Pulmonary artery endothelial cell (primary cell): ENCODE measurements around the gene NR4A3. TPM values are rescaled to one million over a fixed set of nuclear protein-coding genes. Genes with fewer than 3 reads are reported as not detected.

Experiments
- DNase-seq: peaks from one replicate; pipeline ENCODE4 v3.0.0-alpha.2; 2011; ENCODE audit warnings: low read depth, low spot score
- total RNA-seq: library from RNA; depleted of rRNA; stranded (reverse); fragments of >200 nt; gene quantifications from 2 replicates; pipeline ENCODE4 v1.2.3, GENCODE V29; 2014

The NR4A3 gene
- total RNA-seq, 1 donor from 2014 or later, result under 0.01 TPM

DNA sequence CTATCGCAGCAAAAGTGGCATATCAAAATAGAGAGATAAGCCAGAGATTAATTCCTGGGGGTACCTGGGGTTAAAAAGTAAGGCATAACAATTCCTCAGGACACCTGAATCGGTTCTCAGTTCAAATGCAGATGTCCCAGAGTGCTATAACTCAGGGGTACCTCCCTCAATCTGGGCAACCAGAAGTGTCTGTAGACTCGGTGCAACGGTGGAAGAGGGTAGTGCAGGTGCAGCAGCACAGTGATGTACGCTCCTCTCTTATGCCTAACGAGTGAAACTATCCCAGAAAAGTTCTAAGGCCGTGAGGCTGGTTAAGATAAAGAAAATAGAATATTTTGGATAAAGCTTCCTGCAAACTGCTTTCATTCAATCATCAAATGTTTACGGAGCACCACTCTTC, 7.9 kb upstream of the NR4A3 start:
- DNase-seq, result no peak

- no peak for DNase-seq
These were observed 7.3 kb upstream of the NR4A3 start for GRCh38 chr9:99814359-99814758.

- no peak for DNase-seq
These were observed 5.3 kb upstream of the NR4A3 start for GRCh38 chr9:99816392-99816791.

DNA sequence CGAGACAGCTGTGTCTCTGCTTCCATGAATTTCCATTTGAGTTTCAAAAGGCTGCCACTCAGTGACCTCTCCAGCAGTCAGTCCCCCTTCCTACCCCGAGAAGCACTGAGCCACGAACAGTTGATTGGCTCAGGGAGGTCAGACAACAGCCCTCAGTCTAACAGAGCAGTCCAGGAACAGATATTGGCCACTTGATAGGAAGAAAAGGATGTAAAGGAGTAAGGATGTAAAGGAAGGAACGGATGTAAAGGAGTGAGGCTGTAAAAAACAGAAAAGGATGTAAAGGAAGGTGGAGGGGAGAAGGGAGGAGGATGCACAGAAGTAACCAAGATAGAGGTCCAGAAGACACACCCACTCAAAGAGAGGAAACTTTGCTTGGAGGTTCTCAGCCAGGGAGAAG, 3.2 kb upstream of the NR4A3 start:
- DNase-seq, result no peak

DNA sequence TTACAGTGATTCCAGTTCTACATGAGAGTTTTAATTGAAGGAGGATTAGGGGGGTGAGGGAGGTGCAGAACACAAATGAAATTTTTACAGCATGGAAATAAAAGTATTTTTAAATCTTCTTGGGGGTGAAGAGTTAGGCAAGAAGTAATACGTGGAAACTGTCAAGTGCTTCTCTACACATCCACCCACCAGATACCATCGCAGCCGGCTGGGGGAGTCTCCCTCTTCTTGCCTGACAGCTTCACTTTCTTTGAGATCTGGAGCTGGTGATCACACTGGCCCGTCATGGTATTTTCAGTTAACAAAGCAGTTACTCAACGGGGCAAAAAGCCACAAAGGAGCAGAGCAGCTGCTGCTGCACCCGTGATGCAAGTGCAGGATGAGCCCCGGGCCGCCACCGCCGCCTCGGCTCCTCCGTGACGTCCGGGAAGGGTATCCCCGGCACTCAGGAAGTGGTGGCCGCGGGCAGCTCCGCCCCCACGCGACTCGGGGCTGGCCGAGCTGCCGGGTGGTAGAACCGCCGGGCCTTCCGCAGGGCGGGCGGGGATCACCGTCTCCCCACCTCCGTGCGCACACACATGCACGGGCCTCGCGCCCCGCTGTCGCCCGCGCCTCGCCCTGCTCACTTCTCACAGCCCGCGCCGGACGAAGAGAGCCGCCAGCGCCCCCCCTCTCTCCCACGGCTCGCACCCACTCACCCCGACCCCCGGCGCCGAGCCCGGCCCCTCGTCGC, 2.4 kb upstream of the NR4A3 start:
- DNase-seq, result no peak

DNA sequence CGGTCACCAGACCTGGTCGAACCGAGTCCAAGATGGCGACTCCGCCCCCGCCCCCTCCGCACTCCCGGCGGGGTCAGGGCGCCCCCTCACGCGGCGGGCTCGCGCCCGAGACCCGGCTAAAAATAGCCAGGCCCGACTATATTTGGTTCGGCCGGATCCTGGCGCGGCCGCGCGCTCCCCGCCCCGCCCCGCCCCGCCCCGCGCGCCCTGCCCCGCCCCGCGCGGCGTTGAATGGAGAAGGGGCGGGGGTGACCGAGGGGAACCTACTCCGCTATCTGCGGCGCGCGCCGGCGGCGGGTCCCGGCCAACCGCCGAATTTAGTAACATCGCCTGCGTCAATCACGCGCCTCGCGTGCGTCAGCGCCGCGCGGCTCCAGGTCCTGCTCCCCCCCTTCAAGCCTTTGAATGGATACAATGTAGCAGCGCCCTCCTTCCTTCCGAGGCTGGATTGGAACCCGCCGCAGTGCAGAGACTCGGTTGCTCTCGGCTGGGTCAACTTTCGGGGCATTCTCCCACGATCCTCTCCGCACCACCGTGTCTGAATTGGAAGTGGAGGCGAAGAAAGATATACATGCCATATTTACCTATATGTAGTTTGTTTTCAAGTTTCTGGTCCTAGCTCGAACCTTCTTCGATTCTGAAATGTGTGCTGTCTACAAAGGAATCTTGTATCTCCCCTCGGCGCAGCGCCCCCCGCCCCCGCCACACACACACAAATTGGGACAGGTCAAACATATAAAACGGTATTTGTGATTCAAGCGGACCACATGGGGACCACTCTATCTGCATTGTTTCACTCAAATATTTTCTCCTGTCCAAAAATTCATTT, 1.6 kb upstream of the NR4A3 start:
- DNase-seq, result peak; percentile 71

DNA sequence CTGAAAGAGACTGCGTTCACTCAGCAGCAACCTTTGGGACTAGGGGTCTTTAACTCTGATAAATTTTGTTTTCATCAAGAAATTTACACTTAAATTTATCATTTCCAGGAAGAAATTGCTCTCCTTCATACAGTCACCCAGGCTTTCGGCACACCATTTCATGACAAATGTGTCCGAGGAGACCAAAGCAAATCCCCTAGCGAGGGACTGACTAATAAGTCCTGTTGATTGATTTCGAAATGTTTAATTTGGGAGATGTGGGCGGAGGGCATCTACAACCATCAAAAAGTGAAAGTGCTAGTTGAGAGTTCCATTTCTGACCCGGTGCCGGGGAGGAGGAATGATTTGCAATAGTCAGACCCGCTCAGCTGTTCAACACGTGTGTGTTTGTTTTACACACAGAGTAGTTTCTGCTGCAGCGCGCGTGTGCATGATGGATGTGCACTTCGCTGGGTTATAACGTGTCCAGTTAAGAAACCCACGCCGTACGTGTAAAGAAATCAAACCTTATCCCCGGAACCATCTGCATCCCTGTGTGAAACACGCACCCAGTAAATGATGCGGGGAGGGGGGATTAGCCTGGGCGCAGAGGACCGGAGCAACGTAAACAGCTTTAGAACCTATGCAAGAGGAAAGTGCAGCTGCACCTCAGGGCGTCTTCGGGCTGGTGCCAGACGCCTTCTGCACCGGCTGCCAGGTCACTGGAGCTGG, 845 bp upstream of the NR4A3 start:
- DNase-seq, result no peak

- no peak for DNase-seq
These were observed 572 bp downstream of the NR4A3 start for GRCh38 chr9:99822109-99822805.

- no peak for DNase-seq
These were observed 1.3 kb downstream of the NR4A3 start for GRCh38 chr9:99822806-99823591.

DNA sequence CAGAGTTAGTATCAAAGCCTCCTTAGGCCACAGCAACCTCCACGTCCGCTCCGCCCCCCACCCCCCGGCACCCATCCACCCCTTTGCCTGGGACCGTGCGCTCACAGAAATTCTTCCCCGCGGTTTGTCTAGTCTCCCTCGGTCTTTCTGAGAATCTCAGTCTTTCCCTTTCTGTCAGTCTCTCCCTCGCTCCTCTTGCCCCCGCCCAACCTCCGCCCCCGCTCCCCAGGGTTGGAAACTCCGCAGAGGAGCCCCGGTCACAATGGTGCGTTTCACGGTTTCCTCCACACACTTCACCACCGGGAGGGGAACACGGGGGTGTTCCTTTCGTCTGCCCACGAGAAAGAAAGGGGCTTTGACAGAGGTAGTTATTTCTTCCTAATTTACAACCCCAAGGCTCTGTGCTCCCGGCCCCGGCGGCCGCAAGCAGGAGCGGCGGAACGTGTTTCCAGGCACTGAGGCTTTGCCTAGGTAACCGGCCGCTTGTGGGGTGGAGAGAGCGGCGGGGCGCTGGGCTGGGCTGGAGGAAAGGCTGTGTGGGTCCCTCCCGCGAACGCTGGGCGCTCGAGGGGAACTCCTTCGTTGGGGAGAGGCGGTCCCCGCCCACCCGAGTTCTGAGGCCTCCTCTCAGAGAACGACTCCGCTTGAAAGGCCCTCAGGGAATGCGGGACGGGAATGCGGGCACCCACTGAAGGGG, 2.1 kb downstream of the NR4A3 start:
- no peak for DNase-seq

DNA sequence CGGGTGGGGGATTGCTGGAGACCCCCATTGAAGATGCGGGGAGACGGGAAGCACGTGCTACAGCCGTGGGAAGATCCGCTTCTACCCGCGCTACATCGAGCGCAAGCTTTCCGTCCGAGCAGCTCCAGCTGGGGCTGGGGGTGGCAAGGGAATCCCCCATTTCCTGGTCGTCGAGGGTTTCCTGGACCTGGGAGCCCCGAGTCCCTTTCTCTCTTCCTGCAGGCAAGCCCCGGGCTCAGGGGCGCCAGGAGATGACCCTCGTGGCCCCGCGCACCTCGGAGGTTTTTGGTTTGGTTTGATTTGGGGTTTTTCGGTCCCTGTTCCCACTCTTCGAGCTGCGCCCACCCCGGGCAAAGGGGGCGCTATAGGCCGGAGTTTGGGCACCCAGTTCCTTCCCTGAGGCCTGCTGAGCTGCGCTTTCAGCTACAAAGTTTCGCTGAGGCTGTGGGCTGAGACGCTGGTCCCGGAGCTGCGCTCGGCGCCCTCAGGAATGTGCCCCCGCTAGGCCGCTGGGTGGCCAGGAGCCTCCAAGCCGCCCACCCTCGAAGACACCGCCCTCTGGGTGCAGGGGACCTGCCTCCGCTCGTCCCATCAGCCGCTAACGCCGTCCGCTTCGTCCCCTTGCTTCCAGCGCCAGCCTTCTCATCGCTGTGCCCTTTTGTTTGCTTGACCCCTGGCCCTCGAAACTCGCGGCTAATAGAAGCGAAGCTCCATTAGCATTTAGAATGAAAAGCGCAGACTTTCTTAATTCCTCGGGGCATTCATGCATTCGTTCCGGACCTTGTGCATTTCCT, 2.9 kb downstream of the NR4A3 start:
- DNase-seq, result no peak

DNA sequence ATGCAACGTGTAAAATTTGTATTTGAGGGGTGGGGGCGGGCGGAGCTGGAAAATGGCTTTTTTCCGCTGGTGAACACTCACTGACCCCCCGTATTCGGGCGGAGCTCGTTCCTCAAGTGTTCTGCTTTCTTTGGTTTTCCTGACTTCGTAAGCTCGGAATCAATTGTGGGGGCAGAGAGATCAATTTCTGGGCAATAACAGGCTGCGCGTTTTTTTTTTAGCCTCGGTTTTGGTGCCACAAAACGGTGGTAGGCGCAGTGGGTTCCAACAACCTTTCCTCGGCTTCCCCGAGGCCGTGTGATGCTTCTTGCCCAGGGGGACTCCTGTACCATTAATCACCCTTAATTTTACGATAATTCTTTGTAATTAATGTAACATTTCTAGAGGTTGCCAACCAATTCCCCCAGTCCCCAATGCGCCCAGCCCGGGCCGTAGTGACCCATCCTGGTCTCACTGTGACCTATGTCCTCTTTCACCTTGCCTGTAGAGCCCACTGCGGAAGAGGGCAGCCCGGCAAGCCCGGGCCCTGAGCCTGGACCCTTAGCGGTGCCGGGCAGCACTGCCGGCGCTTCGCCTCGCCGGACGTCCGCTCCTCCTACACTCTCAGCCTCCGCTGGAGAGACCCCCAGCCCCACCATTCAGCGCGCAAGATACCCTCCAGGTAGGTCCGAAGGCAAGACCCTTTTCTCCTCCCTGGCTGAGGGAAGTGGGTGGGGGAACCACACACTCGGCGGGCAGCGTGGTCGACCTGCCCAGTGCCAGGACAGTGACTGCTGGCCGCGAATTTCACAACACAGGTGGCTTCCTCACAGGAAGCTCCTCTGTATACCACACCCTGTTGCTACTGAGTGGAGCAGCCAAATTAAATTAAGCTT, 3.7 kb downstream of the NR4A3 start:
- no peak for DNase-seq

DNA sequence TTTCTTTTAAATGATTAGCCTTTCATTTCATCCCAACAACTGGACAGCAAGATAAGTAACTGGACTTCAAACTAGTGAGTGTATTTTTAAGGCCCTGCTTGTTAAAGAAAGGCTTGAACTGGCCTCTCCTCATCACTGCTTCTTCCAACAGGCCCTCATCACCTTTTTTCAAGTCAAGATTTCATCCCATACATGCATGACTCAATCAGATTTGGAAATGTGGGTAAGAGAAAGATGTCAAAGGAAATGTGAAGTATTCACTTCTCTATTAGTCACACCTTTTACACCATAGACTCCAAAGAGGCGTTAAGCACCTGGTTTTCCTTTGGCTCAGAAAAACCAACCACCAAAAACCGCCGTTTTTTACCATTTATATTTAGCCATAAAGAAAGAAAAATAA, 4.9 kb downstream of the NR4A3 start:
- no peak for DNase-seq

DNA sequence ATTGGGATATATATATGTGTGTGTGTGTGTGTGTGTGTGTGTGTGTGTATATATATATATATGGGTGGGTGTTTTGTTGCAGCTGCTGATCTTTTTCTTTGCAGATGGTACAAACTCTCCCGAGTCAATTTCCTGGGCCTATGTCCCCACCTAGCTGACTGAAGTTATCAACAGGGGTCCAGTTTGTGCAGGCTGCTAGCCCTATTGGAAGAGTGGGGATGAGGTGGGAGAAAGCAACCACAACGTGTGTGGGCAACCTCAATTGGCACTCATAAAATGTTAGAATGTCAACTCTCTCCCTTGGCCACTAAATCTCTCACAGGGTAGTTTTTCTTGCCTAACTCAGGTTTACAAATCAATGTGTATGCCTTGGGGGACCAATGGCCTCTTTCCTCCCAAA, 5.6 kb downstream of the NR4A3 start:
- no peak for DNase-seq

DNA sequence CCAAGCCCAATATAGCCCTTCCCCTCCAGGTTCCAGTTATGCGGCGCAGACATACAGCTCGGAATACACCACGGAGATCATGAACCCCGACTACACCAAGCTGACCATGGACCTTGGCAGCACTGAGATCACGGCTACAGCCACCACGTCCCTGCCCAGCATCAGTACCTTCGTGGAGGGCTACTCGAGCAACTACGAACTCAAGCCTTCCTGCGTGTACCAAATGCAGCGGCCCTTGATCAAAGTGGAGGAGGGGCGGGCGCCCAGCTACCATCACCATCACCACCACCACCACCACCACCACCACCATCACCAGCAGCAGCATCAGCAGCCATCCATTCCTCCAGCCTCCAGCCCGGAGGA, 6.3 kb downstream of the NR4A3 start:
- DNase-seq, result no peak

- no peak for DNase-seq
These were observed 6.9 kb downstream of the NR4A3 start for GRCh38 chr9:99828417-99829176.

- DNase-seq, result no peak
These were observed 10.3 kb downstream of the NR4A3 start for GRCh38 chr9:99831857-99832557.
